Activated naive CD4-positive, alpha-beta T cell treated with anti-CD3 and anti-CD28 coated beads, Interleukin-2, amount 10 ng/mL, durations not matched to agents 7 days and 5 days (primary cell): ENCODE data around the gene AGAP5.

ENCODE experiments used
- CTCF ChIA-PET: fragments of 350-600 bp; sonication (Branson Sonifier 250); formaldehyde crosslinking; loops from one replicate; lab custom pipeline; 2021; ENCODE audit warnings: antibody characterized with exemption; lab: Charles Lee
- DNase-seq: peaks from one replicate; pipeline ENCODE4 v3.0.0-alpha.2; 2020
- H3K27ac Mint-ChIP-seq: one replicate; pipeline ENCODE4 v1.8.0; 2021; ENCODE audit warnings: mild to moderate bottlenecking, moderate library complexity, mixed read lengths
- H3K27me3 Mint-ChIP-seq: one replicate; pipeline ENCODE4 v1.8.0; 2021; ENCODE audit warnings: mild to moderate bottlenecking, mixed read lengths
- H3K36me3 Mint-ChIP-seq: one replicate; pipeline ENCODE4 v1.8.0; 2021; ENCODE audit warnings: mixed read lengths
- H3K4me1 Mint-ChIP-seq: one replicate; pipeline ENCODE4 v1.8.0; 2021; ENCODE audit warnings: mixed read lengths
- H3K4me3 Mint-ChIP-seq: one replicate; pipeline ENCODE4 v1.8.0; 2021; ENCODE audit warnings: mild to moderate bottlenecking, moderate library complexity, mixed read lengths
- H3K9me3 Mint-ChIP-seq: one replicate; pipeline ENCODE4 v1.8.0; 2021; ENCODE audit warnings: mixed read lengths

Gene AGAP5

DNA sequence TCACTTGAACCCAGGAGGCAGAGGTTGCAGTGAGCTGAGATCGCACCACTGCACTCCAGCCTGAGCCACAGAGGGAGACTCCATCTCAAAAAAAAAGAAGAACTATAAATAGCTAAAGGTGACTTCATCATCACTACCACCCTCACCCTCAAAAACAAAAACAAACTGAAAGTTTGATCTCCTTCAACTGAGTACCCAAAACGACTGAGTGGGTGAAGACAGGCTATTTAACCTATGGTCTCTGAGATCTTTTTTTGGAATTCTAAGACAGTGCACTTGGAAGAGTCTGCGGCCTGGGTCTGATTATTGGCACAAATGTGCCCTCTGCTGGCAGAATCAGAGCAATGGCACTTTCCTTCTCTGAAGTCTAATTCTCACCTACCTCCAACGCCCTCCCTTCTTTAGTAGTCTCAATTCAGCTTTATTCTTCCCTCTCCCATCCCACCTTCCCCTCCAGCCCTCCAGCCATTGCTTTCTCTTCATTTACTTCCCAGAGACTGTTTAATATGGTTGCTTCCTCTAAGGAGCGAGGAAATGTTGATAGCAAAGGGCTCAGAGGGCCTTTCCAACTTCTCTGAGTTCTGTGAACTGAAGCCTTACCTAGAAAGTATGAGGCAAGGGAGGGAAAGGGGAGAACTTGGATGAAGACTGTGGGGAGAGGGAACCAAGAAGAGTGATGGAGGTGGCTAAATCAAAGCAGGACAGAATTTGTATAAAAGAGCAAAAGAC is 53.7 kb downstream of the AGAP5 start:
- H3K27ac Mint-ChIP-seq, result no peak overlapping the region
- peaks cover 75% of the 10 kb centered on the region for H3K27me3 Mint-ChIP-seq
- peak; percentile 68 for DNase-seq
- H3K9me3 Mint-ChIP-seq, result no peaks in the 10 kb centered on the region
- CTCF ChIA-PET, result interaction anchor here (0.6 to 10.1 kb wide), 31 partner anchors 9 to 475 kb away, joined by 3 to 134 read pairs (median 3); partner anchors contain the start of genes PPP3CB, SYNPO2L and USP54
- peaks cover 13% of the 10 kb centered on the region for H3K4me1 Mint-ChIP-seq
- no peak overlapping the region for H3K4me3 Mint-ChIP-seq
- H3K36me3 Mint-ChIP-seq, result no peaks in the 10 kb centered on the region

- DNase-seq, result no peak
- CTCF ChIA-PET, result interaction anchor here (0.6 to 10.1 kb wide), 30 partner anchors 8 to 474 kb away, joined by 3 to 134 read pairs (median 3); partner anchors contain the start of genes PPP3CB, SYNPO2L and USP54
- Mint-ChIP-seq H3K36me3 (no peaks in the 10 kb centered on the region), H3K9me3 (no peaks in the 10 kb centered on the region), H3K4me1 (peaks cover 13% of the 10 kb centered on the region), H3K27me3 (peaks cover 67% of the 10 kb centered on the region), H3K27ac (no peak overlapping the region), H3K4me3 (no peak overlapping the region)
Measured at GRCh38 chr10:73643362-73643761, 54.5 kb downstream of the AGAP5 start.

DNA sequence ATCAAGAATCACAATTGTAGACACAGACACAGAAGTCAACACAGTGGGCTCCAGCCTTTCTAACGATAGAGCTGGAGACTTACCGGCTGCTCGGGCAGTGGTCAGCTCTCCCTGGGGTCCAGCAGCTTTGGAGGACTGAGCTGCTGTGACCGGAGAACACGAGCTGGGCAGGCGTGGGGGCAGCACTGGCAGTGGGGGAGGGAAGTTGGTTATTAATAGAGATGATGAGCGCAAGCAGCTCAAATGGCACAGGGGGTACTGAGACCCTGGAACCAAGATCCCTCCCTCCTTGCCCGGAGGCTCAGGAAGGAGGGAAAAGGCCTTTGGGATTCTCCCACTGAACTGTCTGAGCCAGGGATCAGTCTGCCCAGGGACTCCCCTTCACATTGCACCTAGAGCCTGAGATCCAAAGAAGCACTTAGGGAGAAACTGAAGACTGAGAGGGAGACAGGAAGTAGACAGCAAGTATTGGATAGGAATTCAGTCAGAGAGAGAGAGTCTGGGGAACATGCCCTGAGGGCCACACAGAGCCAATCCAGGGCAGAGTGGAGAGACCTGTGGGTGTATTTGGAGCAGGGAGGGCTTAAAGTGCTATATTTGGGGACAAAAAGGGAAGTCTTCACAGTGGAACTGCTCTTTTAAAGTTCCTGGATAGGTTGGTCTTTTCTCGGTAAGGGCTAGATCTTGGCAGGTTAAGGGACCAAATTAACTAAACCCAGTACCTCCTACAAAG is 56.4 kb downstream of the AGAP5 start, which contains the start of gene MYOZ1:
Gene MYOZ1 (minus strand): TSS at position 147 of the 733 bp plus-strand sequence. CDS start 1,457 bp downstream, outside the sequence.
- no peak for DNase-seq
- Mint-ChIP-seq H3K4me1 (peaks cover 13% of the 10 kb centered on the region), H3K4me3 (no peak within 1 kb of the TSS), H3K36me3 (no peaks in the 10 kb centered on the region), H3K27ac (no peak within 1 kb of the TSS), H3K27me3 (peaks cover 50% of the 10 kb centered on the region), H3K9me3 (no peaks in the 10 kb centered on the region)
- CTCF ChIA-PET, result interaction anchor here (0.6 to 10.1 kb wide), 2 partner anchors 104 to 112 kb away, joined by 3 to 134 read pairs; no protein-coding TSS in a partner anchor

GRCh38 chr10:73639286-73639685 is 58.6 kb downstream of the AGAP5 start:
- H3K4me3 Mint-ChIP-seq, result no peak overlapping the region
- no peak overlapping the region for H3K27ac Mint-ChIP-seq
- H3K9me3 Mint-ChIP-seq, result no peaks in the 10 kb centered on the region
- H3K27me3 Mint-ChIP-seq, result peaks cover 47% of the 10 kb centered on the region
- CTCF ChIA-PET, result interaction anchor here (10.1 kb wide), 1 partner anchor 109 kb away, joined by 134 read pairs; no protein-coding TSS in a partner anchor
- peaks cover 9% of the 10 kb centered on the region for H3K4me1 Mint-ChIP-seq
- H3K36me3 Mint-ChIP-seq, result no peaks in the 10 kb centered on the region
- DNase-seq, result no peak

GRCh38 chr10:73635781-73636180 is 62.1 kb downstream of the AGAP5 start:
- Mint-ChIP-seq H3K27me3 (peaks cover 33% of the 10 kb centered on the region), H3K4me3 (no peak overlapping the region), H3K36me3 (no peaks in the 10 kb centered on the region), H3K27ac (no peak overlapping the region), H3K9me3 (no peaks in the 10 kb centered on the region), H3K4me1 (no peaks in the 10 kb centered on the region)
- DNase-seq, result no peak
- CTCF ChIA-PET, result no interaction called here

DNA sequence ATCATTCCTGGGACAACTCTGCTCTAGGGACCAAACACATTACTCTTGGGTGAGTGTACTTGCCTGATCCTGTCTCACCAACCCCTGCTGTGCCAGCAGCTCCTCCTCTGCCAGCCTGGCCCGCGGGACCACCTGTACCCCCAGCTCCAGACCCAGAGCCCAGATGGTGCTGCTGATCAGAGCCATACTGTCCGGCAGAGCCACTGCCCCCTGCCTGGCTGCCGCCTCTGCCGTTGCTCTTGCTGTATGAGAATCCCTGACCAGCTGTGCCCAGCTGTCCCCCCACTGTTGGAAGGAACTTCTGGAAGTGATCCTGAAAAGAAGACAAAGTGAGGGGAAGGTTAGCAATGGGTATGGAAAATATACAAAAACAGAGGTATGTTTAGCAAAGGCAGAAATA is 63.5 kb downstream of the AGAP5 start:
- no peaks in the 10 kb centered on the region for H3K36me3 Mint-ChIP-seq

DNA sequence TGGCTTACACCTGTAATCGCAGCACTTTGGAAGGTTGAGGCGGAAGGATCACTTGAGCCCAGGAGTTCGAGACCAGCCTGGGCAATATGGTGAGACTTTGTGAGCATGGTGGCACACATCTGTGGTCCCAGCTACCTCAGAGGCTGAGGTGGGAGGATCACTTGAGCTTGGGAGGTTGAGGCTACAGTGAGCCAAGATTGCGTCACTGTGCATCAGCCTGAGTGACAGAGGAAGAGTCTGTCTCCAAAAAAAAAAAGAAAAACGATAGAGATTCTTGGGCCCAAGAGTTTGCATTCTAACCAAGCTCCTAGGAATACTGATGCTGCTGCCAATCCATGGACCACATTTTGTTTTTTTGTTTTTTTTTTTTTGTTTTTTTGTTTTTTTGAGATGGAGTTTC is 68.7 kb downstream of the AGAP5 start:
- H3K27me3 Mint-ChIP-seq, result peaks cover 11% of the 10 kb centered on the region
- no peak overlapping the region for H3K4me3 Mint-ChIP-seq
- H3K9me3 Mint-ChIP-seq, result no peaks in the 10 kb centered on the region
- CTCF ChIA-PET, result interaction anchor here (0.5 to 4.2 kb wide), 3 partner anchors 15 to 100 kb away, joined by 4 to 20 read pairs (median 5); no protein-coding TSS in a partner anchor
- no peak overlapping the region for H3K27ac Mint-ChIP-seq
- no peak for DNase-seq
- H3K36me3 Mint-ChIP-seq, result peaks cover 3% of the 10 kb centered on the region
- H3K4me1 Mint-ChIP-seq, result peaks cover 18% of the 10 kb centered on the region

More for the DNA sequence above, 63.5 kb downstream of the AGAP5 start:
- peaks cover 22% of the 10 kb centered on the region for H3K27me3 Mint-ChIP-seq
- H3K4me3 Mint-ChIP-seq, result no peak overlapping the region
- no peaks in the 10 kb centered on the region for H3K9me3 Mint-ChIP-seq
- peak overlapping the region; percentile 22 for H3K27ac Mint-ChIP-seq
- CTCF ChIA-PET, result interaction anchor here (1.0 kb wide), 1 partner anchor 9 kb away, joined by 4 read pairs; no protein-coding TSS in a partner anchor
- no peaks in the 10 kb centered on the region for H3K4me1 Mint-ChIP-seq
- no peak for DNase-seq

GRCh38 chr10:73628405-73628804 is 69.5 kb downstream of the AGAP5 start:
- Mint-ChIP-seq H3K27me3 (peaks cover 10% of the 10 kb centered on the region), H3K9me3 (no peaks in the 10 kb centered on the region), H3K4me1 (peaks cover 18% of the 10 kb centered on the region), H3K27ac (no peak overlapping the region), H3K36me3 (peaks cover 3% of the 10 kb centered on the region), H3K4me3 (no peak overlapping the region)
- no peak for DNase-seq
- CTCF ChIA-PET, result interaction anchor here (1.0 to 1.5 kb wide), 2 partner anchors 16 to 99 kb away, joined by 3 to 5 read pairs; no protein-coding TSS in a partner anchor

- Mint-ChIP-seq H3K9me3 (no peaks in the 10 kb centered on the region), H3K27ac (no peak overlapping the region), H3K27me3 (peaks cover 5% of the 10 kb centered on the region), H3K4me1 (peaks cover 18% of the 10 kb centered on the region), H3K36me3 (peaks cover 3% of the 10 kb centered on the region), H3K4me3 (peak overlapping the region; percentile 87)
- CTCF ChIA-PET, result interaction anchor here (0.9 to 1.0 kb wide), 2 partner anchors 16 to 363 kb away, joined by 8 read pairs; no protein-coding TSS in a partner anchor
- DNase-seq, result no peak
Measured at GRCh38 chr10:73627300-73627699, 70.6 kb downstream of the AGAP5 start.

GRCh38 chr10:73625884-73626752 is 71.8 kb downstream of the AGAP5 start:
- peak overlapping the region; percentile 87 for H3K4me3 Mint-ChIP-seq
- H3K27ac Mint-ChIP-seq, result peak overlapping the region; percentile 90
- peaks cover 18% of the 10 kb centered on the region for H3K4me1 Mint-ChIP-seq
- no peaks in the 10 kb centered on the region for H3K9me3 Mint-ChIP-seq
- peaks cover 5% of the 10 kb centered on the region for H3K27me3 Mint-ChIP-seq
- DNase-seq, result peak; percentile 97
- CTCF ChIA-PET, result interaction anchor here (1.0 kb wide), 2 partner anchors 96 to 362 kb away, joined by 5 to 8 read pairs; no protein-coding TSS in a partner anchor
- H3K36me3 Mint-ChIP-seq, result peaks cover 3% of the 10 kb centered on the region

GRCh38 chr10:73625004-73625883 is 72.7 kb downstream of the AGAP5 start:
- peak overlapping the region; percentile 42 for H3K27ac Mint-ChIP-seq

More at GRCh38 chr10:73625004-73625883, 72.7 kb downstream of the AGAP5 start:
- CTCF ChIA-PET, result interaction anchor here (1.0 kb wide), 2 partner anchors 18 to 96 kb away, joined by 5 read pairs; no protein-coding TSS in a partner anchor
- Mint-ChIP-seq H3K4me1 (peaks cover 18% of the 10 kb centered on the region), H3K36me3 (peaks cover 3% of the 10 kb centered on the region), H3K27me3 (peaks cover 5% of the 10 kb centered on the region), H3K9me3 (no peaks in the 10 kb centered on the region), H3K4me3 (peak overlapping the region; percentile 87)
- DNase-seq, result no peak
